Astrocyte (in vitro differentiated cells and primary cell): ENCODE measurements around the gene GOLGA6A.

Experiments
- EZH2 ChIP-seq: IDR thresholded peaks from 2 replicates; pipeline ENCODE4 v1.6.1; 2012; ENCODE audit warnings: mild to moderate bottlenecking, low read length, inconsistent platforms; ENCODE audit not compliant: insufficient read depth
- TF ChIP-seq, protein P1 (sequence below): IDR thresholded peaks from 2 replicates; pipeline ENCODE4 v1.5.1; 2011; ENCODE audit warnings: low read depth, mild to moderate bottlenecking, inconsistent platforms, low read length, moderate library complexity; ENCODE audit not compliant: insufficient read depth

DNA sequence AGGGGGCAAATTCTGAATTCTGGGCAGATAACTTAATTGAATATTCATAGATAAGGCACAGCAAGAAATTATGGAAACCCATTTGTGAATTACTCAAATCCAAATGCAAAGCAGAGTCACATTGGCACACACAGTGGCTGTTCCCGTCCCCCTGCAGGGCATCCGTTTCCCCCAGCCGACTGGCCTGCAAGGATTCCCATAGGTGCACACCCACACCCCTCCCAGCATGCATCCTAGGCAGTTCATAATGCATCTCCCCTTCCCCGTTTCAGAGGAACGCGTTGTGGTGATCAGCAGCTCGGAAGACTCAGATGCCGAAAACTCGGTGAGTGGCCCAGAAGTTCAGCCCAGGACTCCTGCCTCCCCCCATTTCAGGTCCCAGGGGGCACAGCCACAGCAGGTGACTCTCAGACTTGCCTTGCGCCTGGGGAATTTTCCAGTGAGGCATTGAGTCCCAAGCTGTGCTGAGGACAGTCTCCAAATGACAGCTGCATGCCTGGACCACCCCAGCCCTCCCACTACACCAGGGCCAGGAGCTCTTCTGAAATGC is 48.1 kb downstream of the GOLGA6A start:
- TF ChIP-seq, protein P1, sequence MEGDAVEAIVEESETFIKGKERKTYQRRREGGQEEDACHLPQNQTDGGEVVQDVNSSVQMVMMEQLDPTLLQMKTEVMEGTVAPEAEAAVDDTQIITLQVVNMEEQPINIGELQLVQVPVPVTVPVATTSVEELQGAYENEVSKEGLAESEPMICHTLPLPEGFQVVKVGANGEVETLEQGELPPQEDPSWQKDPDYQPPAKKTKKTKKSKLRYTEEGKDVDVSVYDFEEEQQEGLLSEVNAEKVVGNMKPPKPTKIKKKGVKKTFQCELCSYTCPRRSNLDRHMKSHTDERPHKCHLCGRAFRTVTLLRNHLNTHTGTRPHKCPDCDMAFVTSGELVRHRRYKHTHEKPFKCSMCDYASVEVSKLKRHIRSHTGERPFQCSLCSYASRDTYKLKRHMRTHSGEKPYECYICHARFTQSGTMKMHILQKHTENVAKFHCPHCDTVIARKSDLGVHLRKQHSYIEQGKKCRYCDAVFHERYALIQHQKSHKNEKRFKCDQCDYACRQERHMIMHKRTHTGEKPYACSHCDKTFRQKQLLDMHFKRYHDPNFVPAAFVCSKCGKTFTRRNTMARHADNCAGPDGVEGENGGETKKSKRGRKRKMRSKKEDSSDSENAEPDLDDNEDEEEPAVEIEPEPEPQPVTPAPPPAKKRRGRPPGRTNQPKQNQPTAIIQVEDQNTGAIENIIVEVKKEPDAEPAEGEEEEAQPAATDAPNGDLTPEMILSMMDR, result no peak
- no peak for TF ChIP-seq EZH2
